Measurements from ENCODE around the gene SPAG17. TPM values are rescaled to one million over a fixed set of nuclear protein-coding genes. Genes with fewer than 3 reads are reported as not detected.

Gene SPAG17
- not detected for total RNA-seq

- DNase-seq: no peak
Observed at GRCh38 chr1:118185084-118185832, at the start of gene SPAG17. Gene SPAG17, minus strand, starts transcription at chr1:118185228. Its CDS starts 71 bp downstream, at chr1:118185157.

- DNase-seq: no peak
Observed at GRCh38 chr1:118225471-118225870, 40.4 kb upstream of the SPAG17 start.

GRCh38 chr1:118223426-118223825, 38.4 kb upstream of the SPAG17 start:
- no peak for DNase-seq

DNA sequence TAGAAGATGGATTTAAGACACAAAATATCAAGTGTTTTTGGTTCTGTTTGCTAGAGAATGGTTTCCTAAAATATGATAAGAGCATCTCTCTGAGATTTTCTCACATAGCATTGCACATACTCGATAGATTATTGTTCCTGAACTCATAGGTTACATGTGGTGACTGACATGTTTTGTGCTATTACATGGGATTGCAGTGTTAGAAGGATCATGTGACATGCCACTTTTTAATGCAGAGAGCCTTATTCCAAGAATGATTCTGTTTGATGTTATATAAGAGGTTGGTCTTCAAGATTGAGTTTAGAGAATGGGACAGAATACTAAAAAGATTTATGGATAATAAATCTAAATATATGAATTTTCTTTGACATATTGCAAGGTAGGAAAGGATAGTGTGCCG, 34.4 kb upstream of the SPAG17 start:
- no peak for DNase-seq

DNA sequence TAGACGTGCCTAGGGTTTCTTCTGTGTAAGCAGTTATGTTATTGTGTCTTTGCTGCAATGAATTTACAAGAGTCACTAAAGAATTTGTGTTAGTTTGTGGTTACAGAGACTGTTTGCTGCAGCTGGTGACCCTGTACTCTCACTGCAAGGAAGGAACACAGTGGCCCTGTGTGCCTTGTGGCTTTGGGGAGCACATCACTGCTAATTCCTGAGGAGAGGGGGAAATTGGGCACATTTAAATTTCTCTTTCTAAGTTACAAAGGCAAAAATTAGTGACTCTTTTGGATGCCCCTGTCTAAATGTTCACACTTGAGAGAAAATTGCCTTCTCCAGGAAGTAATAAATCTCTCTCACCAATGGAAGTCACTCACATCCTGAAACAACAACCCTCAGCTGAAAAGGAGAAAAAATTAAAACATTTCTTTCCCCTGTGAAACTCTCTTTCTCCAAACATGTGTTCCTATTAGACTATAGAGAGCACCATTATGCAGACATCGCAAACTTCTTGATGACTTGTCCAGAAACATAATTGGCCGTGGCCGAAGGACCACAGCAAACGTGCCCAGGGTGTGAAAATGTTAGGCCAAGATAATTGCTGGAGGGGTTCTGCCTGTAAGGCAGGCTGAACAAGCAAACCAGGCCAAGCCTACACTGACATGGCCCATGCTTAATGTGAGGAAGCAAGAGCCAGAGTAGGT, 32.3 kb upstream of the SPAG17 start:
- DNase-seq: no peak

GRCh38 chr1:118214866-118215265, 29.8 kb upstream of the SPAG17 start:
- DNase-seq: no peak

GRCh38 chr1:118210723-118211110, 25.7 kb upstream of the SPAG17 start:
- DNase-seq: no peak

DNA sequence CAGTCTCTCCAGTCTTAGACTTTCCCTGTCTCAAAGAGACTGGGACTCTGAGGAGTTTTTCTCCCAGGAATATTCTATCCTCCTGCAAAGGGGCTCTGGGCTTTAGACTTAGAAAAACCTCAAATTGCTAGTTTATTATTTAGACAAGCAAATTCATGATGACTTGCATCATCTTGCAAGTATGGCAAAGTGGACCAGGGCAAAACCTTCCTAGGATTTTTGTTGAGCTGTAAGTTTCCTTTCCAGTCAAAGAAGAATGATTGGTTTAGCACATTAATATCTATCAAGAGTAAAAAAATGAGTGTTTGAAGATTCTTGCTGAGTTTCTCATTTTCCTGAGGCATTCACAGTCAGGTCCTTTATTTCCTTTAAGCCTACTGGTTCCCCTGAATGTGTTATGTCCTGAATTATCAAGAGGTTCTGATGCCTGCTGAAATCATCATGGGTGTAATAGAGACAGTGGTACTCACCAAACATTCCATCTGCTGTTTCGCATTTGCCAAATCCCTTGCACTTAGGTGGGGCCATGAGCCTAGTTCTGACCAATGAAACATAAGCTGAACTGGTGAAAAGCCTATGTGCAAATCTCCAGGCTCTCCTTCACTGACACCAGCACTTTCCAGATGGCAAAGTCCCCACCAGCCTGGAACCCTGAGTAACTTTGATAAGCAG, 25.2 kb upstream of the SPAG17 start:
- DNase-seq: no peak

- no peak for DNase-seq
Observed at GRCh38 chr1:118209648-118210047, 24.6 kb upstream of the SPAG17 start.

DNA sequence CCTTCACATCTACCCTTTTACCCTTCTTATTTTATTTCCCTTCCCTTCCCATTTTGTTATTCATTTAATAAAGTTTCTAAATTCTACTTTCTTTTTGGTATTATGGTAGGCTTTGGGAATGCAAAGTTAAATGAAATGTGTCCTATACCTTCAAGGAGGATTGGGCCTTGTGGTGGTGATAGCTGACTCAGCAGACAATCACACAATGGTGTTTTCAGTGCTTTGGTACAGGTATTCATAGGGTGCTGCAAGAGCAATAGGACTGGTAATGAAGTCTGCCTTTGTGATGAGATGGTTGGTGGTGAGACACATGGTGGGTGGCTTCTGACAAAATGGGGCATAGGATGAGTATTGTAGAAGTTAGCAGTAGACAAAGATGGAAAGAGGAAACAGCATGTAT, 21.9 kb upstream of the SPAG17 start:
- no peak for DNase-seq

DNA sequence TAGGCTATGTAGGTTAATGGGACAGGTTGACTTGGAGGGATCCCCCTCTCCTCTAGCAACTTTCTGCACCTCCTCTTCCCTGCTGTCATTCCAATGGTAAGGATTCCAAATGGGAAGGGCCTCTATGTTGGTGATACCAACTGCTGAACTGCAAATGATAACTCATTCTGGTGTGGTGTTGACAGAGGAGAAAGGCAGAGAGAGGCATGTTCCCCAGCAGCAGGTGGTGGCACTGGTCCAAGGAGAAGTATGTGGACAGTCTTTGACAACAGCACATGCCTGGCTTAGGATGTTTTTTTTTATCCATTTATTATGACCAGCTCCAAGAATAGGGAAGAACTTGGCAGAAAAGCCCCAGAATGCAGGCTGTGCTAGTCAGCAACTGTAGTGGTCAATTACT, 19.6 kb upstream of the SPAG17 start:
- no peak for DNase-seq

DNA sequence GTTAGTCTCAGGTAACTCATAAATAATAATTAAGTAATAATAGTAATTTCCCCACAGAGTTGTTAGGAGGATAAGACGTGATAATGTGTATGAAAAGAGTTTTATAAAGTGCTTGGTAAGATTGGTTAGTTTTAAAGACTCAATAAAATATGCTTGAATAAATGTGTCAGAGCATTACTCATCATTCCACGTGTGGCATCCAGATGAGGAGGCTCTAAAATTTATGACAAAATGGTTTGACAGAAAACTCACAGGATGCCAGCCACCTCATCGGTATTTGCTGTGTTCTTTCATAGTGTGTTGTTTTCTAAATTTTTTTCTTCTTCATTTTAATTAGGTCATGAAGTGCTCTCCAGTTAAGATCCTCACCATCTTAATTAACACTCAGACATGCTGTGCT, 19.1 kb upstream of the SPAG17 start:
- no peak for DNase-seq

DNA sequence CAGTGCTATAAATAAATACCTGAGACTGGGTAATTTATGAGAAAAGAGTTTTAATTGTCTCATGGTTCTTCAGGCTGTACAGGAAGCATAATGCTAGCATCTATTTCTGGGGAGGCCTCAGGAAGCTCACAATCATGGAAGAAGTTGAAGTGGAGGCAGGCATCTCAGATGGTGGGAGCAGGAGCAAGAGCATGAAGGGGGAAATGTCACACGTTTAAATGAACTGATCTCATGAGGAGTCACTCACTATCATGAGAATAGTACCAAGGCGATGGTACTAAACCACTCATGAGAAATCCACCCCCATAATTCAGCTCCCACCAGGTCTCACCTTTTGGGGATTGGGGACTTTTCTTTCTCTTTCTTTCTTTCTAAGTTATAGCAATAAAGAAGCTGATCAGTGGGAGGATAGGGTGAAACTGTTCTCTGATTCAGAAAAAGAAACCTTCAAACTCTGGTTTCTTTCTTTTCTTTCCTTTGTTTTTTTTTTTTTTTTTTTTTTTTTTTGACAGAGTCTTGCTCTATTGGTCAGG, 17.1 kb upstream of the SPAG17 start:
- no peak for DNase-seq

GRCh38 chr1:118201524-118201923, 16.5 kb upstream of the SPAG17 start:
- DNase-seq: no peak

GRCh38 chr1:118200836-118201235, 15.8 kb upstream of the SPAG17 start:
- DNase-seq: no peak

DNA sequence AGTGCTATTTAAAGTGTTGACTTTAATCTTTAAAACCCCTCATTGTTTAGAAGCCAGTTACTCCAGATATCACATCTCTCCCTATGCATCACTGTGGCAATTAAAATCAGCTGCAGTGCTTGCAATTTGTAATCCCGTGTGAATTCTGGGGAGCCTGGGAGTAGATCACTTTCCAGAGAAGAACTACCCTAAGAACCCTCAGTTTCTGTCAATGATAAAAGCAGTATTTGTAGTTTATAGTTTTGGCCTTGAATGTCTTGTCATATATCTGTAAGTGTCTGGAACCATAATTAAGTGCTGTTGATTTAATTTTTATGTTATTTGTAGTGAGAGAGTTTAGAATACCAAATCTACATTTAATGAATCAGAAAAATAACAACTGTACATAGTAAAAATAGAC, 5.5 kb upstream of the SPAG17 start:
- no peak for DNase-seq

- no peak for DNase-seq
Observed at GRCh38 chr1:118189564-118189963, 4.5 kb upstream of the SPAG17 start.

GRCh38 chr1:118188411-118188810, 3.4 kb upstream of the SPAG17 start:
- DNase-seq: no peak

- no peak for DNase-seq
Observed at GRCh38 chr1:118186026-118186425, 998 bp upstream of the SPAG17 start.

GRCh38 chr1:118184739-118185083, 317 bp downstream of the SPAG17 start:
- DNase-seq: no peak

DNA sequence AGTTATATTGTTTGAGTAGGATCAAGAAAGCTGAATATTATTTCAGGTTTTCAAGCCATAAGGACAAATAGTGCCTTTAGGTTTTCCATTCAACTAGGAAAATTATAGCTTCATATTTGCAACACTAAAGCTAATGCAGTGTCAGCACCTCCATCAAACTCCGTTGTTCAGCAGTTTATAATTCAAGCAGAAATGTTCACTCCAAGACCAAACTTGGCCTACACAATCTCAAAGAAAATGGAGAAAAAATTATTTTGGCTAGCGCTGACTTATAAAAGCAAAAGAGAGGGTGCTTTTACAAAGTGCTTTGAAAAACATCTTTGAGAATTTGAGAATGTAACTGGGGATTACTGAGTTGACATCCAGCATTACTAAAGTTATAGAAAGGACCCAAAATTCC, 1.4 kb downstream of the SPAG17 start:
- no peak for DNase-seq

GRCh38 chr1:118177998-118178397, 7.0 kb downstream of the SPAG17 start:
- DNase-seq: no peak

- DNase-seq: no peak
Observed at GRCh38 chr1:118169016-118169415, 16.0 kb downstream of the SPAG17 start.

DNA sequence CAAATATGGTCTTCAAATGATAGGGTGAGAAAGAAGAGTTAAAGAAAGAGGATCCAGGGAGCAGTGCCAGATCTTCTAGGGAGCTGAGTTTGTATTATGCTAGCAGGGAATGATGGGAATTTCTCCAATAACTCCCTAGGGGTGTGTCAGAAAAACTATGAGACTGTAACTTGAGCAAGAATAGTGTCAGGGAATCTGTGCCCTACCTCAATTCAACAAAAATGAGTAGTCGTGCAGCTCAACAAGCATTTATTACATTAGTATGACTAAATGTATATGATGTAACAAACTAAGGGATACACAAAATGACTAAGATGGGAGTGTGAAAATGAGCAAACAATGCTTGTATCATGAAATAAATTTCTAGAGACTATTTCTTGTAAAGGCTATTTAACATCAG, 24.2 kb downstream of the SPAG17 start:
- no peak for DNase-seq
